C4-2B (cell line): ENCODE results near the gene NYNRIN.

ENCODE experiments used
- H3K27ac ChIP-seq: fragments of 450-650 bp; 2 replicates; pipeline ENCODE4 v1.5.1; 2017
- ZFX ChIP-seq: fragments of 450-650 bp; IDR thresholded peaks from 2 replicates; pipeline ENCODE4 v1.6.1; 2017
- TF ChIP-seq, protein P1 (sequence below): fragments of 450-650 bp; conservative IDR thresholded peaks from 2 replicates; pipeline ENCODE4 v1.5.1; 2017; ENCODE audit warnings: mild to moderate bottlenecking

The NYNRIN gene

DNA sequence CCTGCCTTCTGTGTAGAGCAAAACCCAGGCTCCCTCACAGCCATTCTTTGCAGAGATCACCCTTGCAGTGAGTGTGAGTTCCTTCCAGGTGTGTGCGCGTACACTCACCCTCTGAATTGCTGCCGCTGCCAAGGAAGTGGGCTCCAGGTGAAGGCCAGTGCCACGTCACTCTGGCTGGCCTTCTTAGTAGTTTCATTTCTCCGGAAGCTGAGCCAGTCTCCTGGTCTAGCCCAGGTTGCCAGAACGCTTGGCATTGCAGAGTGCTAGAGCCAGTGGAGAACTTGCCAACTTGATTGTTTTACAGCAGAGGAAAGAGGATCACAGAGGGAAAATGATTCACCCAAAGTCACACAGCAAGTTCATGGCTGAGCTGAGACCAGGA, 19.7 kb downstream of the NYNRIN start:
- H3K27ac ChIP-seq, result no peak overlapping the region
- TF ChIP-seq, protein P1, sequence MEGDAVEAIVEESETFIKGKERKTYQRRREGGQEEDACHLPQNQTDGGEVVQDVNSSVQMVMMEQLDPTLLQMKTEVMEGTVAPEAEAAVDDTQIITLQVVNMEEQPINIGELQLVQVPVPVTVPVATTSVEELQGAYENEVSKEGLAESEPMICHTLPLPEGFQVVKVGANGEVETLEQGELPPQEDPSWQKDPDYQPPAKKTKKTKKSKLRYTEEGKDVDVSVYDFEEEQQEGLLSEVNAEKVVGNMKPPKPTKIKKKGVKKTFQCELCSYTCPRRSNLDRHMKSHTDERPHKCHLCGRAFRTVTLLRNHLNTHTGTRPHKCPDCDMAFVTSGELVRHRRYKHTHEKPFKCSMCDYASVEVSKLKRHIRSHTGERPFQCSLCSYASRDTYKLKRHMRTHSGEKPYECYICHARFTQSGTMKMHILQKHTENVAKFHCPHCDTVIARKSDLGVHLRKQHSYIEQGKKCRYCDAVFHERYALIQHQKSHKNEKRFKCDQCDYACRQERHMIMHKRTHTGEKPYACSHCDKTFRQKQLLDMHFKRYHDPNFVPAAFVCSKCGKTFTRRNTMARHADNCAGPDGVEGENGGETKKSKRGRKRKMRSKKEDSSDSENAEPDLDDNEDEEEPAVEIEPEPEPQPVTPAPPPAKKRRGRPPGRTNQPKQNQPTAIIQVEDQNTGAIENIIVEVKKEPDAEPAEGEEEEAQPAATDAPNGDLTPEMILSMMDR, result no peak
- TF ChIP-seq ZFX, result no peak

DNA sequence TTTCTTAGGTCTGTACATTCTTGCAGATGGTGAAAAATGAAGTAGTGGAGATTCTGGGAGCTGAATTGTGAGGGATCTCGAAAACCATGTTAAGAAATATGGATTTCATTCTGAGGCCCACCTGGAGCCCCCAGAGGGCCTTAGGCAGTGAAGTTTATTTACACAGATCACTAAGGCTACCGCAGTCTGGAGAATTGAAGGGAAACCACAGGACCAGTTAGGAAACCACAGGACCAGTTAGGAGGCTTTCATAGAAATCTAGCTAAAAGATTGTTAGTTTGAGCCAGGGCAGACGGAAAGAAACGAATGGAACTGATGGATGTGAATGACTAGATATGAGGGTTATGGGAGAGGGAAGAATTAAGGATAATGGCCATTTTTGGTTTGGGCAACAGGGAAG, 23.5 kb downstream of the NYNRIN start:
- H3K27ac ChIP-seq, result no peak overlapping the region
- TF ChIP-seq, protein P1, result no peak
- no peak for TF ChIP-seq ZFX

DNA sequence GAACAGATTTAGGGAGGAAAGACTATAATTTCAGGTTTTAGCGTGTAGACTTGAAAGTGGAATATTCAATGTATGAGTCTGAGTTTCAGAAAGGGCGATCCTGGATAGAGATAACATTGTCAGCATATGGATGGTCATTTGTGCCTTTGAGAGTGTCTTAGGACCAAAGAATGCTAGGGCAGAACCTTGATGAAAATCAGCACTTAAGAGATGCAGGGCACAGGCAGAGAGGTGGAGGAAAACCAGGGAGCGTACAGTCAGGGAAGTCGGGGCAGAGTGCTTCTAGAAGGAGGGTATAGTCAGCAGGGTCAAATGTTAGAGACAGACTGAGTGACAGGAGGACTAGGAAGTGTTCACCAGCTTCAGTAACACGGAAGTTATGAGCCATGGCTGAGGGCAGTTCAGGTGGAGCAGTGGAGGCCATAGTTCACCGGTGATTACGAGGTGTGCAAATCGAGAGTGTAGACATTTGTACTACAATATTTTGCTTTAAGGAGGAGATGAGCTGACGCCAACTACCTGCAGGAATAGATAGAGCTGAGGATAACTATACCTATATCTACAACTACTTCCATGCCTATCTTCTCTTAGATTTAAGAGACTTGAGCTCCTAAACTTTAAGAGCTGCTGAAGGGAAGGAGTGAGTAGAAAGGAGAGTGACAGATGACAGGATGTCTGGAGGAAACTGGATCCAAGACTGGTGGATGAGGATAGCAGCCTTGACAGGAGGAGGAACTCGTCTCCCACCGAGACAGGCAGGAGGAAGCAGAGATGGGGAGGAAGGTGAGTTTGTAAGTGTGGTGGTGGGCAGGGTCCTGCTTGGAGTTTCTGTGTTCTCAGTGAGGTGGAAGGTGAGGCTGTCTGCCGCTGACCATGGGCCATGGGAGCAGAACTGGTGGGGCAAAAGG, 24.1 kb downstream of the NYNRIN start:
- TF ChIP-seq ZFX, result no peak
- TF ChIP-seq, protein P1, result no peak
- H3K27ac ChIP-seq, result no peak overlapping the region

DNA sequence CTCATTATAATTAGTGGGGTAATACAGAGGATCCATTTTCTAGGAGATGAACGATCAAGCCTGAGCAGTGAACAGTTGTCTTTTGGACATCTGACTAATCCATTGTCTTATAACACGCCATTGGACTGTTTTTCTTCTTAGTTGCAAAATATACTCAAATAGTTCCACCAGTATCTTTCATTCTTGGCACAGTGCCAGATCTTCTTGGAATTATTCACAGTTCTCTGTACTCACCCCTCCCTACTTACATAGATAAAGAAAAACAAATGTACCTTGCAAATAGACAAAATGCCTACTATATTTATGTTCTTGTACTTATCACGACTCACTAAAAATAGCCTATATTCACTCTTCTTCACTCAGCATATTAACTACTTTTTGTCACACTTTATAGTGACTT, 26.9 kb downstream of the NYNRIN start:
- no peak overlapping the region for H3K27ac ChIP-seq

DNA sequence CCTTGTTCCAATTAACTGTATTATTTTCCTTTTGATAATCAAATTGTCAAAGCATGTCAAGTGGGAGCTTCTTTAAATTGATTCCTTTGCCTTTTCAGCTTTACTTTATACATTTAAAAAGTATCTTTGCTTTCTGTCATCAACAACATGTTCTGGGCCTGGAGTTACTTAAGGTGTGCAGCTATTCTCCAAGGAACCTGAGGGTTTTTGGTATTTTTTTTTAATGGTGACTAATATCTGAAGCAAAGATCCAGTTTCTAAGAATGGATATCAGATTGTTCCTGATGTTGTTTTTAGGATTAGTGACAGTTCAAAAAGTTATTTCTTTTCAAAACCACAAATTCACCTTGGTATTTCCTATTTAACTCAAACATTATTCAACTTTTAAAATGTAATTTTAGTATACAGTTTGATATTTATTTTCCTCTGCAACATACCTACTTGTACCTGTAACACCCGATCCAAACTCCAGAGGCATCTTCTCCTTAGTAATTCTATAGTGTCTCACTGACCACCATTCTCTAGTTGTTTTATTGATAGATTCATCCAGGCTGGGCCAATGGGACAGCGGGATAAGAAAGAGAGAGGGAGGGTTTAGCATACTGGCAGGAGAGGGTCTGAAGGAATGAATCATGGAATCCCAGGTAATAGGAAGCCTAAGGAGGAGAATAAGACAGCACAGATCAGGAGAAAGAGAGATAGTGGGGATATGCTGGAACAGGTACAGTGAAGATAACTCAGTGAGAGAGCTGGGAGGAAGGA, 27.5 kb downstream of the NYNRIN start:
- TF ChIP-seq ZFX, result no peak
- TF ChIP-seq, protein P1, result no peak

More for the DNA sequence above, 26.9 kb downstream of the NYNRIN start:
- no peak for TF ChIP-seq ZFX
- TF ChIP-seq, protein P1, result no peak

DNA sequence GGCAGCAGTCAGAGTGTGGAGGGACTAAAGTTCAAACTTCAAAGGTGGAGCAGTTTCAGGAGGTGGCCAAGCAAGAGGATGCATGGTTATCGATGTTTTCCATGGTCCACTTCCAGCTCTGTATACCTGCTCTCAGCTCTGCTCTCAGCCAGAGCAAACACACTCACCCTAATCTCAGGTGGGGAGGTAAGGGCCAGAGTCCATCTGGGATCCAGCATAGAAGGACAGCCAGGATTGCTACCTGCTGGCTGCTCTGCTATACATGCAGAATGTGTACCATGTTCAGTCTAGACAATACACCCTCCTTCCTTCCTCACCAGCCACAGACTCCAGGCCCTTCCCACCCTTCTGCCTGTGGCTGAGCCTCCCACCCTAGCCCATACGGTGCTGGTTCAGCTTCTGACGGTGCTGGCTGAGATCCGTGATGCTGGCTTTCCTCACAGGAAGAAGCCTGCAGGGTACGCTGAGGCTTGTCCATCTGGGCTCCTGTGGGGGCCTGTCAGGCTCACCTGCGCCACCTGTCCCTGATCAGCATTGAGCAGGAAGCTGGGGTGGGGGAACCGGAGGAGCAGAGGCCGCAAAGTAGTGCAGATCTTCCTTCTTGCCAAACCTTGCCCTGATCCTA, 28.2 kb downstream of the NYNRIN start:
- no peak for TF ChIP-seq ZFX
- TF ChIP-seq, protein P1, result no peak

More for the DNA sequence above, 27.5 kb downstream of the NYNRIN start:
- H3K27ac ChIP-seq, result no peak overlapping the region

More for the DNA sequence above, 28.2 kb downstream of the NYNRIN start:
- H3K27ac ChIP-seq, result no peak overlapping the region
